Ovary (tissue), 9 donors: ENCODE data around the gene CAPG. TPM values are rescaled to one million over a fixed set of nuclear protein-coding genes. Genes with fewer than 3 reads are reported as not detected.
A peak's percentile ranks its signal among the peaks of the same experiment; 100 is the strongest.

Experiments used
- DNase-seq, 5 donors: peaks; one replicate each; pipeline ENCODE4 v3.0.0-alpha.2; 2019 to 2020
- H3K27ac ChIP-seq, 2 donors: fragments of 200-600 bp; one replicate each; pipeline versions ENCODE4 v1.5.1 to v1.8.0; 2019 to 2022
- H3K27me3 ChIP-seq: fragments of 200-600 bp; one replicate; pipeline ENCODE4 v1.8.0; 2022
- H3K36me3 ChIP-seq: fragments of 200-600 bp; sonication (generic); one replicate; pipeline ENCODE4 v1.5.1; 2019
- H3K4me1 ChIP-seq: one replicate; pipeline ENCODE4 v1.8.1; 2013; ENCODE audit warnings: mild to moderate bottlenecking, moderate library complexity; ENCODE audit not compliant: insufficient read depth
- H3K4me3 ChIP-seq: fragments of 200-600 bp; sonication (generic); one replicate; pipeline ENCODE4 v1.5.1; 2017
- H3K9me3 ChIP-seq, 2 donors: fragments of 200-600 bp in 1 of 2; sonication (generic) in 1 of 2; one replicate each; pipeline versions ENCODE4 v1.5.1 to v1.8.1; 2013 to 2019; ENCODE audit warnings: mild to moderate bottlenecking in 1 of 2, moderate library complexity in 1 of 2
- EP300 ChIP-seq: sonication (generic); formaldehyde crosslinking; IDR thresholded peaks from one replicate; pipeline ENCODE4 v1.6.1; 2017; ENCODE audit warnings: antibody characterized with exemption
- POLR2A ChIP-seq: fragments of 450-650 bp; IDR thresholded peaks from one replicate; pipeline ENCODE4 v1.6.1; 2017; ENCODE audit warnings: antibody characterized with exemption, mild to moderate bottlenecking, moderate library complexity
- WGBS, 3 donors: extraction: QIAGEN DNeasy Blood & Tissue Kit in 1 of 3; methylation state at CpG; one replicate each; pipeline versions ENCODE4 v1.1.5 to v1.1.7; 2013 to 2017; 5-methylcytosine and 5-hydroxymethylcytosine counted together
- intact Hi-C, 4 donors: fragments of 100-400 bp; cut with DNase I; formaldehyde crosslinking; loops; one replicate each; pipeline versions ENCODE4 v1.11.0 to v1.15.1; 2022 to 2023
- polyA plus RNA-seq, 2 donors: library from polyadenylated mRNA; stranded (reverse); fragments of 200-250 nt in 1 of 2; fragments of 350-450 nt in 1 of 2; fragmentation: Illumina TruSeq in 1 of 2; extraction: RNeasy Lipid Tissue Mini Kit (QIAGEN cat#74804) in 1 of 2; gene quantifications; one replicate each; pipeline ENCODE4 v1.2.3, GENCODE V29; 2013 to 2014
- total RNA-seq, 7 donors: library from RNA; depleted of rRNA in 2 of 7; stranded (reverse); fragments of >200 nt in 2 of 7; fragmentation: NEBNext Ultra II Directional in 3 of 7; extraction: Animal tissue kit (Norgen Biotek cat#: 25700) in 3 of 7; gene quantifications; one replicate each; pipeline versions ENCODE4 v1.1.0 to v1.2.4, GENCODE V29; 2016 to 2023
- TF ChIP-seq, protein P1 (sequence below), 3 donors: fragments of 450-650 bp in 2 of 3; fragments of 200-600 bp in 1 of 3; IDR thresholded peaks; one replicate each; pipeline versions ENCODE4 v1.5.1 to v1.8.0; 2016 to 2022; ENCODE audit warnings: antibody characterized with exemption in 3 of 3, mild to moderate bottlenecking in 1 of 3
- donor health status: DM: no; HTN: no; CAD: no; lungs with moderate emphysema.
- donor health status: DM: no; HTN: no; CAD: no.
- donor health status: Bipolar disorder and iron deficiency.
- donor health status: DM: yes; HTN: yes; CAD: no.
- donor health status: DM: no; HTN: no; CAD: no.
- donor health status: DM: yes; HTN: yes; CAD: no.

Gene CAPG
- total and polyA plus RNA-seq, 9 donors, result 6.8 to 97.8 (median 22.8) TPM

DNA sequence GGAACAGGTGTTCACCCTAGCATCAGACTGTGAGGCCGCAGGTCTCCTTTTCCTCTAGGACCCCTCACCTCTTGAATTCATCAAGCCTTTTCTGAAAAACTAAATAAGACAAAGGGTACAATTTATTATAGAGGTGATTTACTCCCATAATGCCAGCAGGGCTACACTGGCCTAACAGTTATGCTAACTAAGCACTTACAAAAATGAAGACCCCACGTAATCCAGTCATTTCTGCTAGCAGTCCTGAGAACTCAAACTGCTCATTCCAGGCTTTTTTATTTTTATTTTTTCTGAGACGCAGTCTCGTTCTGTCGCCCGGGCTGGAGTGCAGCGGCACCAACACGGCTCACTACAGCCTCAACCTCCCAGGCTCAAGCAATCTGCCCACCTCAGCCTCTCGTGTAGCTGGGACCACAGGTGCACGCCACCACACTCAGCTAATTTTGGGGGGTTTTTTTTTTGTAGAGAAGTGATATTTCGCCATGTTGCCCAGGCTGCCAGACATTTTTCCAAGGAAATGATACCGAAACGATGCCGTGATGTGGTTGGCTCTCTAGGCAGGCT, 14.2 kb downstream of the CAPG start:
- WGBS, 3 donors, result 88 to 93% (median 91%) methylated on average over 14 of the region's 14 CpGs
- H3K4me3 ChIP-seq, result no peak overlapping the region
- peaks cover 4% of the 10 kb centered on the region for H3K4me1 ChIP-seq
- H3K27me3 ChIP-seq, result no peaks in the 10 kb centered on the region
- intact Hi-C loops, result no loop called here
- no peaks in the 10 kb centered on the region for H3K9me3 ChIP-seq
- H3K27ac ChIP-seq, result peak overlapping the region in 1 of 2 donors; percentile 57
- H3K36me3 ChIP-seq, result no peaks in the 10 kb centered on the region
- DNase-seq, result no peak
- TF ChIP-seq POLR2A, result no peak
- TF ChIP-seq EP300, result no peak
- TF ChIP-seq, protein P1, sequence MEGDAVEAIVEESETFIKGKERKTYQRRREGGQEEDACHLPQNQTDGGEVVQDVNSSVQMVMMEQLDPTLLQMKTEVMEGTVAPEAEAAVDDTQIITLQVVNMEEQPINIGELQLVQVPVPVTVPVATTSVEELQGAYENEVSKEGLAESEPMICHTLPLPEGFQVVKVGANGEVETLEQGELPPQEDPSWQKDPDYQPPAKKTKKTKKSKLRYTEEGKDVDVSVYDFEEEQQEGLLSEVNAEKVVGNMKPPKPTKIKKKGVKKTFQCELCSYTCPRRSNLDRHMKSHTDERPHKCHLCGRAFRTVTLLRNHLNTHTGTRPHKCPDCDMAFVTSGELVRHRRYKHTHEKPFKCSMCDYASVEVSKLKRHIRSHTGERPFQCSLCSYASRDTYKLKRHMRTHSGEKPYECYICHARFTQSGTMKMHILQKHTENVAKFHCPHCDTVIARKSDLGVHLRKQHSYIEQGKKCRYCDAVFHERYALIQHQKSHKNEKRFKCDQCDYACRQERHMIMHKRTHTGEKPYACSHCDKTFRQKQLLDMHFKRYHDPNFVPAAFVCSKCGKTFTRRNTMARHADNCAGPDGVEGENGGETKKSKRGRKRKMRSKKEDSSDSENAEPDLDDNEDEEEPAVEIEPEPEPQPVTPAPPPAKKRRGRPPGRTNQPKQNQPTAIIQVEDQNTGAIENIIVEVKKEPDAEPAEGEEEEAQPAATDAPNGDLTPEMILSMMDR (IDR thresholded peaks at IDR 0.05), result no peak

DNA sequence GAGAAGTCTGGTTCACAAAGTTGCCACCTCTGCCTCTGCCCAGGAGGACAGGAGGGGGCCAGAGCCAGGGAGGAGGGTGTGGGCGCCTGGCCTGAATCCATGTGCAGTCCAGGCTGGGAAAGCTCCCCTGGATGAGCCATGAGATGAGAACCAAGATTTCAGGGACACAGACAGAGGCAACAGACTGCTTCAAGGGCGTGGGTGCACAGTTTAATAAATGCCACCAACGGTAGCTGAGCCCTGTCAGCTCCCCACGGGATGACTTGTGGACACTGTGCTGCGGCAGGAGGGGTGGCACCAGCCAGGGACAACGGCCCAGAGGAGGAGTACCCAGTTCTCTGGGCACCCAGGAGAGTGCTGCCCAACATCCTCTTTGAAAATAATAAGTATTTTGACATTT, 15.2 kb downstream of the CAPG start:
- Histone ChIP-seq H3K4me1 (peaks cover 4% of the 10 kb centered on the region), H3K27me3 (no peaks in the 10 kb centered on the region), H3K36me3 (no peaks in the 10 kb centered on the region), H3K9me3 (no peaks in the 10 kb centered on the region), H3K4me3 (no peak overlapping the region), H3K27ac (no peak overlapping the region)
- WGBS, 3 donors, result 83 to 86% (median 85%) methylated on average over 6 of the region's 6 CpGs
- TF ChIP-seq EP300 (no peak), POLR2A (no peak)
- TF ChIP-seq, protein P1 (IDR thresholded peaks at IDR 0.05), result no peak
- intact Hi-C loops, result no loop called here
- DNase-seq, result no peak

DNA sequence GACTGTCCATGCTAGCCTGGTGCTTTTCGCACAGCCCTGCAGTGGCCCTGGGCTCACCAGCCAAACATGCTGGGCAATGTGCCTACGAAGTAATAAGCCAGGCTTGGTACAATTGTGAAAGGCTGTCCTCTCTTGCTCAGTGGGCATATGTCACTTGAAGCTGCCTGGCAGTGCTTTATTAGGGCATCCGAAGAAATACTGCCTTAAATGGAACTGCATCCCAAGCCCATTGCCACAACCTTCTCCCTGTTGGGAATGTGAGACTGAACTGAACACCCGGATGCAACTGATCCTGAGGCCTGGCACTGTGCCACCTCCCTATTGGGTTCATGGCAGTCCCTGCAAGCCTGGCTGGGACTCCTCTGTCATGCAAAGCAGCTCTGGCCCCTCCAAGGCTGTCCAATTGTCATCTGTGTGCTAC, 15.9 kb downstream of the CAPG start:
- Histone ChIP-seq H3K36me3 (no peaks in the 10 kb centered on the region), H3K4me3 (no peak overlapping the region), H3K27me3 (no peaks in the 10 kb centered on the region), H3K4me1 (peaks cover 4% of the 10 kb centered on the region), H3K27ac (no peak overlapping the region), H3K9me3 (no peaks in the 10 kb centered on the region)
- peak in 1 of 5 donors; percentile 41 for DNase-seq
- TF ChIP-seq, protein P1 (IDR thresholded peaks at IDR 0.05), result no peak
- WGBS, 3 donors, result 72 to 81% (median 77%) methylated on average over 4 of the region's 4 CpGs
- intact Hi-C loops, result no loop called here

DNA sequence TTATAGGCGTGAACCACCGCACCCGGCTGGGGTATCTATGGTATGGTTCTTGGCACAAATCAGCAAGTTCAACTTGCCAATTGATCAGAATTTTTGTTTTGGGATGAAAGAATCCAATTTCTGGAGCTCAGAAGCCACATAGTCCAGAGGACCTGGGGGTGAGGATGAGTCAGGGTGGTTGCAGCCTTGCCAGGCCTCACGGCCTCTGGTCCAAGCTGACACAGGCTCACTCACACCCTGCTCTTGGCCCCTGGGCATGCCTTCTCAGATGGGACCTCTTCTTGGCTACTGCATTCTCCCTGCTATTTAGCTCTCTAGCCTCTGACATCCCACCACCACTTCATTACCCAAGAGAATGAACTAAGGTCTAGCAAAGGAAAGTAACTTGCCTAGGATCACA, 16.3 kb downstream of the CAPG start:
- intact Hi-C loops, result no loop called here
- Histone ChIP-seq H3K4me1 (peaks cover 4% of the 10 kb centered on the region), H3K4me3 (no peak overlapping the region), H3K9me3 (no peaks in the 10 kb centered on the region), H3K27me3 (no peaks in the 10 kb centered on the region), H3K27ac (no peak overlapping the region), H3K36me3 (no peaks in the 10 kb centered on the region)
- TF ChIP-seq POLR2A (no peak), EP300 (no peak)
- TF ChIP-seq, protein P1 (IDR thresholded peaks at IDR 0.05), result no peak
- DNase-seq, result peak in 1 of 5 donors; percentile 12
- WGBS, 3 donors, result 91 to 94% (median 93%) methylated on average over 4 of the region's 4 CpGs
